ENCODE results near the gene MLF1. TPM values are rescaled to one million over a fixed set of nuclear protein-coding genes. Genes with fewer than 3 reads are reported as not detected.

MLF1 gene
- total RNA-seq, 1 experiment from 2014 or later: 20.4 TPM

DNA sequence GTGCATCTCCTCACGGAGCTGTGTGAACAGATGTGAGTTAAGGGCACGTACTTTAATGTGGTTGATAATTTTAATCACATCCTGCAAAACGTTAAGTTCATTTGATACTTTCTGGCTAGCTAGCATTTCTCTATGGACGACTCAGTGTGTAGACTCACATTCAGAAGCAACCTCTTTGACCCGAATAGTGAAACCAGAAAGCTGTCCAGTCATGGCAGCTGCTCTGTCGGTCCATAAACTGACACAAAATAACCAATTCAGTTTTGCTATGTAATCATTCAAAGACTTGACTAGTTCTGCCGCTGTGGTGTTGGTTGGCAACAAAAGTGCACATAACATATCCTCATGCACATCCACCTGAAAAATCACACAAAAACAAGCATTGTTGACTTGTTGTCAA lies 69.7 kb downstream of the MLF1 start:
- Histone ChIP-seq H3K4me2 (ENCODE audit: insufficient read depth, insufficient read length, low read length) (no peak overlapping the region), H2BK15ac (ENCODE audit: low read depth, low read length) (no peak overlapping the region), H3K79me2 (ENCODE audit: insufficient read depth, low read length) (0 out of 2 replicates have a peak, but pooled peaks cover 3% of the 10 kb centered on the region), H3K56ac (ENCODE audit: insufficient read length, low read depth, low read length) (no peak overlapping the region), H3K9me3 (ENCODE audit: control insufficient read depth, low read depth, low read length) (no peaks in the 10 kb centered on the region), H2BK12ac (ENCODE audit: insufficient read length, low read depth, low read length) (no peak overlapping the region), H2BK20ac (ENCODE audit: low read depth, low read length, poor library complexity, severe bottlenecking) (no peak overlapping the region), H3K27me3 (ENCODE audit: insufficient read depth, low read length) (no peaks in the 10 kb centered on the region), H4K20me1 (ENCODE audit: control insufficient read depth, insufficient read depth, insufficient read length) (no peaks in the 10 kb centered on the region), H4K5ac (ENCODE audit: insufficient read length, low read depth, low read length) (no peak overlapping the region), H3T11ph (ENCODE audit: low read length) (no peak overlapping the region), H3K9ac (ENCODE audit: extremely low read depth, insufficient read length, low read length) (no peak overlapping the region), H3K23me2 (ENCODE audit: insufficient read length, low read depth, low read length, poor library complexity, severe bottlenecking) (no peaks in the 10 kb centered on the region), H2AK5ac (ENCODE audit: insufficient read length, low read length) (no peak overlapping the region), H3K79me1 (ENCODE audit: insufficient read depth, low read depth, low read length, poor library complexity, severe bottlenecking) (no peaks in the 10 kb centered on the region), H3K27ac (ENCODE audit: insufficient read length, low read depth, low read length) (no peak overlapping the region), H2BK120ac (ENCODE audit: low read depth, low read length, poor library complexity, severe bottlenecking) (no peak overlapping the region), H4K91ac (ENCODE audit: insufficient read length, low read depth, low read length) (no peak overlapping the region), H2AFZ (ENCODE audit: low read length) (no peak overlapping the region), H3K14ac (ENCODE audit: insufficient read depth, low read length) (no peak overlapping the region), H4K8ac (replicated peaks; ENCODE audit: insufficient read length, low read depth, low read length) (no peak overlapping the region), H3K4ac (ENCODE audit: low read depth, low read length) (no peak overlapping the region), H3K23ac (ENCODE audit: insufficient read length, low read depth, low read length) (no peak overlapping the region), H2BK5ac (ENCODE audit: insufficient read length, low read length) (no peak overlapping the region), H3K4me1 (ENCODE audit: insufficient read depth, low read length) (no peaks in the 10 kb centered on the region), H3K18ac (ENCODE audit: insufficient read length, low read depth, low read length) (no peak overlapping the region)
- Mint-ChIP-seq H3K36me3 (ENCODE audit: insufficient read depth in 1 of 3, low read depth in 3 of 3) (peaks cover 0 to 4% (median 0%) of the 10 kb centered on the region in 3 experiments; a peak in 1 of 7 replicates), H3K27ac (no peak overlapping the region), H3K27me3 (ENCODE audit: low read depth) (no peaks in the 10 kb centered on the region), H3K4me3 (no peak overlapping the region), H3K9me3 (peaks cover 0 to 5% of the 10 kb centered on the region in 2 experiments; a peak in 1 of 5 replicates), H3K4me1 (peaks cover 4 to 10% of the 10 kb centered on the region in 2 experiments; a peak in 3 of 4 replicates)
- TF ChIP-seq, protein P1, sequence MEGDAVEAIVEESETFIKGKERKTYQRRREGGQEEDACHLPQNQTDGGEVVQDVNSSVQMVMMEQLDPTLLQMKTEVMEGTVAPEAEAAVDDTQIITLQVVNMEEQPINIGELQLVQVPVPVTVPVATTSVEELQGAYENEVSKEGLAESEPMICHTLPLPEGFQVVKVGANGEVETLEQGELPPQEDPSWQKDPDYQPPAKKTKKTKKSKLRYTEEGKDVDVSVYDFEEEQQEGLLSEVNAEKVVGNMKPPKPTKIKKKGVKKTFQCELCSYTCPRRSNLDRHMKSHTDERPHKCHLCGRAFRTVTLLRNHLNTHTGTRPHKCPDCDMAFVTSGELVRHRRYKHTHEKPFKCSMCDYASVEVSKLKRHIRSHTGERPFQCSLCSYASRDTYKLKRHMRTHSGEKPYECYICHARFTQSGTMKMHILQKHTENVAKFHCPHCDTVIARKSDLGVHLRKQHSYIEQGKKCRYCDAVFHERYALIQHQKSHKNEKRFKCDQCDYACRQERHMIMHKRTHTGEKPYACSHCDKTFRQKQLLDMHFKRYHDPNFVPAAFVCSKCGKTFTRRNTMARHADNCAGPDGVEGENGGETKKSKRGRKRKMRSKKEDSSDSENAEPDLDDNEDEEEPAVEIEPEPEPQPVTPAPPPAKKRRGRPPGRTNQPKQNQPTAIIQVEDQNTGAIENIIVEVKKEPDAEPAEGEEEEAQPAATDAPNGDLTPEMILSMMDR (conservative IDR thresholded peaks at IDR 0.05): no peak
- WGBS (ENCODE audit: extremely low coverage, insufficient read length, low lambda C conversion rate): no CpG with 5 or more reads among the region's 7 CpGs
- no peak for DNase-seq
